ENCODE results near the gene BANK1.

BANK1 gene

DNA sequence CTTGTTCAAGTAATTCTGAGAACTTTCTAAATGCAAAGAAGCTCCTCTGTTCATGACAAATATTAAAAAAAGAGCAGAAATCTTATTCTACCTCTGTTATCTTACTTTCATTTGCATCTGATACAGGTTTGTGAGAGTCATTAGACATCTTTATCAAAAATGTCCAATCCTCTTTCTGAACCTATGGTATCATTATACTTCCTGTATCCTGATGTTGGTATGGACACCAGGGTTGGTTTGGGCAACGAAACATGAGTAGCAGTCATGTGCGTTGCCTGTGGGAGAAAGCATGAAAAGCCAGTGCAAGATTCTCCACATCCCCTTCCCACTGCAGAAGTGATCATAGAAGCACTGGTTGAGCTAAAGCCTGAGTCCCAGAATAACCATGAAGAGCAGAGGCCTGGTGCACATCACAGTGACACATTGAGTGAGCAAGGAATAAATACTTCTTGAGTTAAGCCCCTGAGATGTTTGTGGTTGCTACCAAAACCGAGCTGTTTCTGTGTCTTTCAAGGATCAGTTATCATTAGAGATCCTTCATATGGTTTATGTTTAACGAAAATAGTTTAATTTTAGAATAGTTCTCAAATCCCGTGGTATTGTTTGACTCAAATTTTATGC, 197.2 kb downstream of the BANK1 start:
- Mint-ChIP-seq H3K27me3 (no peaks in the 10 kb centered on the region), H3K4me1 (no peaks in the 10 kb centered on the region)
- ATAC-seq: no peak

DNA sequence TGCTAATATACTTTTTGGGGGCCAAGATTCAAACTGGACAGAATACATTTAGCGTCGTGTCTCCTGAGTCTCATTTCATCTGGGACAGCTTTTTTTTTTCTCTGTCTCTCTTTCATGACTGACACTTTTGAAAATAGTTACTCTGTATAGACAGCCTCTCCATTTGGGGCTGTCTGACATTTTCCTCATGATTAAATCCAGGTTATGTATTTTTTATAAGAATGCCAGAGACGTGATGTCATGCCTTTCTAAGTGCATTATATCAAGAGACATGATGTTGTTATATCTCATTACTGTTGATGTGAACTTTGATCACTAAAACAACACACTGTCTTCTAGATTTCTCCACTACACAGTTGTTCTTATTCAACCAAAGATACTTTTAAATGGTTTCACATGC, 199.0 kb downstream of the BANK1 start:
- Mint-ChIP-seq H3K27ac (no peak overlapping the region), H3K9me3 (peaks cover 0 to 5% of the 10 kb centered on the region in 2 donors), H3K27me3 (no peaks in the 10 kb centered on the region), H3K4me3 (no peak overlapping the region), H3K4me1 (no peaks in the 10 kb centered on the region)
- no peak for ATAC-seq
- DNase-seq: no peak

More for the DNA sequence above, 197.2 kb downstream of the BANK1 start:
- H3K27ac Mint-ChIP-seq: no peak overlapping the region
- DNase-seq: no peak
- peaks cover 0 to 5% of the 10 kb centered on the region in 2 donors for H3K9me3 Mint-ChIP-seq
- H3K4me3 Mint-ChIP-seq: no peak overlapping the region

DNA sequence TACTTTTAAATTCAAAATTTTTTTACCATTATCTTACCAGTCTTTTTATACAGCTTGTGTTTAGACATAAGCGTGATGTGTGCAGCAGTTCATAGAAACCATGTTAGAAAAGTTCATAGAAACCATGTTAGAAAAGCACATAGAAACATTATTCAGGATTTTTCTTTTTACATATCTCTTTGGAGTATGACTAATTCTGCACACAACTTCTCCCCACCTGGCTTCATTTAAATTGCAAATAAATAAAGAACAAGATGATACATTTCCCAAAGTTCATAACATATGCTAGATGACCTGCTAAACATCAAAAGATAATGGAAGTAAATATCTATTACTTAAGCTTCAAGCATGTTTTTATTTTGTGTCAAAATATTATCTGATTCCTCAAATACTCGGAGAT, 201.9 kb downstream of the BANK1 start:
- H3K4me1 Mint-ChIP-seq: no peaks in the 10 kb centered on the region
- H3K9me3 Mint-ChIP-seq: no peaks in the 10 kb centered on the region
- H3K4me3 Mint-ChIP-seq: no peak overlapping the region
- H3K27ac Mint-ChIP-seq: no peak overlapping the region
- DNase-seq (no peak), ATAC-seq (no peak)
- no peaks in the 10 kb centered on the region for H3K27me3 Mint-ChIP-seq

DNA sequence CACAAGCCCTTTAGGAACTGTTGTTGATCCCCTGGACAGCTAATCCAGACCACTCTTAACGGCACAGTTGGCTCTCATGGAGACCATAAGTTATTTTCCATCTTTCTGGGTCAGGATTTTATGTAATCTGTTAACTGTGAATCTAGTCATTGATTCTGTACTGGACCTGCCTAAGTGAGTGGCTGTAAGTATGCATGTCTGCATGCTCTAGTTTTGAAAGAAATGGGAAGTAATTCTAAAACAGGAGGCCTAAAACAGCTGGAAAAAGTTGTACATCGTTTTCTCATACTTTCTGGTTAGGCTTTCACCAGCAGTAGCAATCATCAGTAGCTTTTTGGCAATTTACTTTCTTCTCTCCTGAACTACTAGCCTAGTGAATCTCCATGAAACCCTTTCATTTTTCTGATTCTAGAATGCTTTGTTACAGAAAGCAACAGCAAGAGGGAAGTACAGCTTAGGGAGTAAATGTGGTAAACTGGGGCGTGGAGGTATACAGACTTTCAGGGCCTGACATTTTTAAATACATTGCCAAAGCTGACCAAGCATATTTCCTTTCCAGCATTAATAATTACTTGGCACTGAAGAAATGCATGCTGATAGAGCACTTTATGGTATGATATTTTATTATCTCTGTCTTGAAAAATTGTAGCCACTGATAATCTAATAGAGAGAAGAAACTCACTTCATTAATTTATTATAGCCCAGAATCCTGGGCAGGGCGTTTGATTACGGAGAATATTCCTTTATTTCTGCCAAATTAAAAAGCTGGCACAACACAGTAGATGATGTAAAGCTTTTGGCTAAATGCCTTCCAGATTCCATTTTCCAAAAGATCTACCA, 202.7 kb downstream of the BANK1 start:
- no peaks in the 10 kb centered on the region for H3K4me1 Mint-ChIP-seq
- no peak for DNase-seq
- no peak overlapping the region for H3K27ac Mint-ChIP-seq
- H3K9me3 Mint-ChIP-seq: no peaks in the 10 kb centered on the region
- no peak for ATAC-seq
- H3K27me3 Mint-ChIP-seq: no peaks in the 10 kb centered on the region
- no peak overlapping the region for H3K4me3 Mint-ChIP-seq

DNA sequence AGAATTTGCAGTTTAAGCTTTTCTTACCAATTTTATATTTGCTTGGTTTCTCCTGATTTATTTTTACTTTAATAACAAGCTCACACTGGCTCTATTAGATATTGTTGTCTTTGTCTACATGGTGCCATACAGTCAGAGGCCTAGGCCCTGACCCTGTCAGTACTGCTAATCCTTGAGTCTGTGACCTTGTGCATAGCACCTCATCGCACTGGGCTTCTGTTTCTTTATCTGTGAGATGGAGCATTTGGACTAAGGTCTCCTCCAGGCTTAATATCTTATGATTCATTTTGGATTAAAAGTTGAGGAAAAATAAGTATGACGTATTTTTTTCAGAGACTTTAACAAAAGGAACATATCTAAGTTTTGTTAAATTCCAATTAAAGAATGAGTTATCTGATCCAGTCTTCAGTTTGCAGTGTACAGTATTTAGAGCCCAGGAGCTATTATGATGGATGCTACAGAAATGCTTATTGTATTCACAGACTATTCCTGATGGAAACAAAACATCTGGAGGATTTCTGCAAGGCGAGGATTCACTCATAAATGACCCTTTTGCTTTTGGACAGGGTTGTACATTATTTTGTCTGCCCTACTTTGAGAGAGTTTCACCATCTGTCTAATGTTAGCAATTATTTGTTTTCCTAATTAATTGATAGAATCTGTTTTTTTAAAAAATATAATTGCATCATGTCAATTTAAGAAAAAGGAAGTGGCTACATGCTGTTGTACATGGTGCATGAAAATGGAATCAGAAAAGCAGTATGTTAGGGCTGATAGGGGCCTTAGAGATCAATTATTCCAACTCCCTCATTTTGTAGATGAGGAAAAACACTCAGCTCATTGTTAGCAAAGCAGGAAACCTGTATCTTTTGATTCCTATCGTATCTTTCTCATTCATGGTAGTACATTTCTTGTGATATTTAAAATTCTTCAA, 203.6 kb downstream of the BANK1 start:
- H3K4me3 Mint-ChIP-seq: no peak overlapping the region

DNA sequence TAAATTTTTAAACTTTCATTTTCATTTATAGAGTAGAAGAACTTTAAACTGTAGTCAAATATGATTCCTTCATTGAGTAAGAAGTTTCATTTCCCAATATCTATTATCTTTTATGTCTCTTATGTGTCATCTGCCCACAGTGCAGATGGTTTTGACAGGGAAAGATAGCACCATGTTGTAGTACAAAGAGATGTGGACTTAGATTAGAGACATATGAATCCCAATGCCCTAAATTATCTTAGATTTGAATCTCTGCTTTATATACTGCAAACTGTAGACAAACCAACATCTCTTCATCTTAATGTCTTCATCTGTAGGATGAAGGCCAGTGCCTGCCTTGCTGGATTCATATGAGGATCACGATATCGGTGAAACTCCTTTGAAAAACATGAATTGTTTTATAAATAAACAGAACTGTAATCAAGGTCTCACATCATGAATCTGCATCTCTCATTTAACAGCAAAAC, 217.5 kb downstream of the BANK1 start:
- Mint-ChIP-seq H3K9me3 (no peaks in the 10 kb centered on the region), H3K4me3 (no peak overlapping the region), H3K27me3 (no peaks in the 10 kb centered on the region), H3K27ac (no peak overlapping the region), H3K4me1 (no peaks in the 10 kb centered on the region)
- ATAC-seq (peak; percentile 96), DNase-seq (no peak)

More for the DNA sequence above, 203.6 kb downstream of the BANK1 start:
- no peak overlapping the region for H3K27ac Mint-ChIP-seq
- H3K27me3 Mint-ChIP-seq: no peaks in the 10 kb centered on the region
- no peaks in the 10 kb centered on the region for H3K9me3 Mint-ChIP-seq
- ATAC-seq: no peak
- DNase-seq: no peak
- H3K4me1 Mint-ChIP-seq: no peaks in the 10 kb centered on the region

DNA sequence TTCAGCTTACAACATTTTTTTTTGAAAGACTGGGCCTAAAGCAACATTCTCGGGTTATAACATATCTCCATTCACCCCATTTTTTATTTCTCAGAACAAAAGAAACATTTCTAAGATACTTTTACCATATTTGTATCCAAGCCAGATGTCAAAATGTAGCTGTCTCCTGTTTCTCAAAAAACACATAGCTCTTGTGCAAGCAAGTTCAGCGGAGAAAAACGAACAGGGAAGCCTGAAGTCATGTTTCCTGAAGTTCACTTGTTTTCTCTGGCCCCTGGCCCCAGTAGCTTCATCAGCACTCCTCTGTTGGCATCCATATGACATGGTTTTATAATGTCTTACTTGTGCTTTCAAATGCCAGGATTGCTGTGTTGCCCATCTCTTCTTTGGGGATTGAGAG, 218.2 kb downstream of the BANK1 start:
- Mint-ChIP-seq H3K4me3 (no peak overlapping the region), H3K4me1 (no peaks in the 10 kb centered on the region), H3K27me3 (no peaks in the 10 kb centered on the region), H3K9me3 (no peaks in the 10 kb centered on the region), H3K27ac (no peak overlapping the region)
- no peak for DNase-seq
- ATAC-seq: no peak

DNA sequence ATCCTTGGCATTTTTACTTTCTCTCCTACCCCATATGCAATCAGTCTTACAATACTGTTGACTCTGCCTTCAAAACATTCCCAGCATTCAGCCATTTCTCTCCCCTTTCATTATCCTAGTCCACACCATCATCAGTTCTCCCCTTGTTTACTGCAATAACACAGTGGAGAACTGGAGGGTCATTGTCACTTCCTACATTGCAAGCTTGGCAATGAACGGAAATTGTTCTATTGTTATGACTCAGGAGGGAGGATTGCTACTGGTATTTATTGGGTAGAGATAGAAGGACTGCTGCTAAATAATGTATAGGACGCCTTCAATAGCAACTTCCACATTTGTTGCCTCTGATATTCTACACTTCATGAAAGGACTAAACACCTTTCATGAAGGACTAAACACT, 231.8 kb downstream of the BANK1 start:
- Mint-ChIP-seq H3K27ac (no peak overlapping the region), H3K4me1 (no peaks in the 10 kb centered on the region), H3K27me3 (no peaks in the 10 kb centered on the region), H3K9me3 (no peaks in the 10 kb centered on the region), H3K4me3 (no peak overlapping the region)
- ATAC-seq: no peak
- no peak for DNase-seq

DNA sequence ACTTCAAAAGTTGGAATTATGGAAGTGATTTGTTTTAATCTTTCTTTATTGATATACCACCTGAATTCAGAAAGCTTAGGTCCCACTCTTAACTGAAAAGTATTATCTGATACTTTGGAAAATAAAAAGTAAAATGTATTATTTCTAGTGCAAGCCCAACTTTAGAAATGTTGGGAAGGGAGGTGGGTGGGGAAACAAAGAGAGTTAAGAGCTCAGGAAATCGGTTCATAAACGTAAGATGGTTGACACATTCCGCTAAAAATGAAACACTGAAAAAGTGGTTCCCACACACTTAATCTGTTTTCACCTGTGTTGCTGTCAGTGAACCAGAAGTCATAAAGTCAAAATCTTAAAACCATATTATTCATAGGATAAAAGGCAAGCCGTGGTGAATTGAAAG, 237.4 kb downstream of the BANK1 start:
- H3K4me1 Mint-ChIP-seq: no peaks in the 10 kb centered on the region

DNA sequence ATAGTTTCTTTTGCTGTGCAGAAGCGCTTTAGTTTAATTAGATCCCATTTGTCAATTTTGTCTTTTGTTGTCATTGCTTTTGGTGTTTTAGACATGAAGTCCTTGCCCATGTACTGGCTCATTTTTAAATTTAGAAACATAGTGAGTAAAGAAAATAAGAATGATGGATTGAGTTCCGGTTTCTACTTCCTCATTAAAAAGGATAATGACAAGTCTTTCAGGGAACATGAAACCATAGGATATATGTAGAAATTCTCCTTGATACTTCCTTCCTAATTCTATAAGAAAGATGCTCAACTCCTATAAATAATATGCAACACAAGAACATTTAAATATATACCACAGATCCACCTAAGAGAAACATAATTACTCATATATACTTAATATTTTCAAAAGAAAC, 240.9 kb downstream of the BANK1 start:
- no peaks in the 10 kb centered on the region for H3K9me3 Mint-ChIP-seq
- DNase-seq (no peak), ATAC-seq (no peak)
- no peaks in the 10 kb centered on the region for H3K4me1 Mint-ChIP-seq
- no peak overlapping the region for H3K4me3 Mint-ChIP-seq
- H3K27ac Mint-ChIP-seq: no peak overlapping the region
- no peaks in the 10 kb centered on the region for H3K27me3 Mint-ChIP-seq

More for the DNA sequence above, 237.4 kb downstream of the BANK1 start:
- no peaks in the 10 kb centered on the region for H3K27me3 Mint-ChIP-seq
- ATAC-seq (no peak), DNase-seq (no peak)
- no peaks in the 10 kb centered on the region for H3K9me3 Mint-ChIP-seq
- no peak overlapping the region for H3K27ac Mint-ChIP-seq
- H3K4me3 Mint-ChIP-seq: no peak overlapping the region

DNA sequence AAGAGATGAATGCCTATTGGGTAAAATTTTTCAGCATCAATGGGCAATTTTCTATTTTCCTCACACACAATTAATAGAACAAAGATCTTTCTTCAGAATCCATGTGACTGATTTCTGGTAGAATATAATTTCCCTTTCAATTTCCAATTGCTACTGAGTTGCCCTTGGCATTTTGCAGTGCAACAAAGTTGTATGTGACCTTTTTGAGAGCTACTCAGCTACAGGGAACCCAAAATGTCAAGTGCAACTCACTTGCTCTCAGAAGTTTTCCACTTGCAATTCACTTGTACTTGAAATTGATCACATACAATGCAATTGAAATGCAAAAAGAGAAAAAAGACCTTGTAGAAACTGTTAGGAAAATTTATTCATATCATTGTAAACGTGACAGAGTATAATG, 245.5 kb downstream of the BANK1 start:
- Mint-ChIP-seq H3K4me3 (no peak overlapping the region), H3K9me3 (no peaks in the 10 kb centered on the region), H3K27ac (no peak overlapping the region), H3K27me3 (no peaks in the 10 kb centered on the region), H3K4me1 (no peaks in the 10 kb centered on the region)
- no peak for ATAC-seq
- DNase-seq: no peak

DNA sequence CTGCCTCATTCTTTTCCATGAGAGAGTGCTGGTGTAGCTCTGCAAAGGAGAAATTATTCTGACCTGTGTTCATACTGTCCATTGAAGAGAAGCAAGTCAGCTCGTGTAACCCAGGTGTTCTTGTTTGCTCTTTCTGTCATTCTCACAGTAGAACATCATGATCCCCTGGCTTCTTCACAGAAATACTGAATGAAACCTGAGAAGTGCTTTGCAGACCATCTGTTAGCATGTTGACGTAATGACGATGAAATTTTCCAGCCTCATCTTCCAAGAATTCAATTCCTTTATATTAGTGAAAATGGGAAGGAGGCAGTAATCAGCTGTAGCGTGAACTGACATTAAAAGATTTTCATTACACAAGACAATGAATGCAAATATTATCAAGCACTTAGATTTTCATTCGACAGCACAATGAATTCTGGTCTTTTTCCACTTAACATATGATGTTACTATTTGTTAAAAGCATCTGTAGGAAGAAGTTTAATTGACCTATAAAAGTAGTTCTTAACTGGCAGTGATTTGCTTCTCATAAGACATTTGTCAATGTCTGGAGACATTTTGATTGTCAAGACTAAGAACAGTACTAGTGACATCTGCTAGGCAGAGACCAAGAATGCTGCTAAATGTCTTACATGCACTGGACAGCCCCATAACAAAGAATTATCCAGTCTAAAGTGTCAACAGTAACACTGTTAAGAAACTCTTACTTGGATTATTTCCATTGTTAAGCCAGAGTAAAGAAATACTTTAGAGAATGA, 246.3 kb downstream of the BANK1 start:
- ATAC-seq: no peak
- DNase-seq: no peak
- Mint-ChIP-seq H3K4me1 (no peaks in the 10 kb centered on the region), H3K27ac (no peak overlapping the region), H3K9me3 (no peaks in the 10 kb centered on the region), H3K27me3 (no peaks in the 10 kb centered on the region), H3K4me3 (no peak overlapping the region)

DNA sequence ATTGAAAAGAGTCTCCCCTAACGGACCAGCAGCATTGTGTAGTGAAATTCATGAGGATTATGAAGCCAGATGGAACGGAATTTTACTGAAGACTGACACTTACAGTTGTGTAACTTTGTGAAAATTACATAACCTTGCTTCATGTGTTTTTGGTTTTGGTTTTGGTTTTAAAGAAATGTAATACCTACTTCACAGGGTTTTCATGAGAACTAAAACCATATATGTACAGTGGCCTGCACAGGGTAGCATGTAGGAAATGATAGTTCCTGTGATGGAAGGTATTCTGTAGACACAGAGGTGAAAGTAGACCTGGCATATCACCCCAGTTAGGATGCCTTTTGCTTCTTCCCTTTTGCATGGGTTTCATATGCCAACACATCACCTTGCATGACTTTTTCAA, 247.0 kb downstream of the BANK1 start:
- H3K27ac Mint-ChIP-seq: peak overlapping the region in 1 of 2 donors; percentile 63
- no peaks in the 10 kb centered on the region for H3K4me1 Mint-ChIP-seq
- H3K9me3 Mint-ChIP-seq: no peaks in the 10 kb centered on the region
- no peak for ATAC-seq
- no peak overlapping the region for H3K4me3 Mint-ChIP-seq
- no peaks in the 10 kb centered on the region for H3K27me3 Mint-ChIP-seq
- DNase-seq: no peak

DNA sequence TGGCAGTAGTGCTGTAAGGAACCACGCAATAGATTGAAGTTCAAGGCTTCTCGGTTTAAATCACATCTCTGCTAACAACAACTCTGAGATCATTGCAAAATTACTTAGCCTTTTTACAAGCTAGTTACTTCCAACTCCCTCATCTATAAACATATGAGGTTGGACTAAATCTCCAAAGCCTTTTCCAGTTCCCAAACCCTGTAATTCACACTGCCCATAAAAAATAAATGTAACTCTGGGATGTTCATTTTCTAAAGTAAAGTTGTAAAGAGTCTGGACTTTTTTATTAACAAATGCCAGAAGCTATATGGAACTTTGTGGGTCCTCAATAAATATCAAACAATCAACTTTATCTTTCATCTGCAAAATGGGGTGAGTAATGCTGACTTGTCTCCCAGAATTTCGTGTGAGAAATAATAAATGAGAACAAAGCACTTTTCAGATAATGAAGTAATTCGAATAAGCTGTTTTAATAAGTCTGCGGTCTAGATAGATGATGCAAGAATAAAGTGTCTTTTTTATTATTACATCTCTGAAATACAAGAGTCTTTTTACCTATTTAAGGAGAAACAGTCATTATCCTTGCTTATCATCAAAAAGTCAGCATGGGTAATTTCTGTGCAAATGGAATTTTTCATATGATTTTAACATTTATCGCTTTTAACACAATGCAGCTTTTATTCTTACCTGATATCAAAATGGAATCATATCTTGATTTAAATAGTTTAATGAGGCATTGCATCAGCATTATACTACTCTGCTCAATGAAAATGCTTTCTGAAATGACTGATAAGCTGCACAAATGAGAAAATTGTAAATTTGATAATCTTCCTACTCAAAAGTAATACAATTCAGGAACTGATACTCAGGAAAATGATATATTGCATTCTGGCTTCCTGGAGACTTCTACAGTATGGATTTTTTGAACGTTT, 252.6 kb downstream of the BANK1 start:
- Mint-ChIP-seq H3K4me1 (no peaks in the 10 kb centered on the region), H3K27ac (no peak overlapping the region), H3K4me3 (no peak overlapping the region), H3K27me3 (no peaks in the 10 kb centered on the region), H3K9me3 (no peaks in the 10 kb centered on the region)
- no peak for DNase-seq
- no peak for ATAC-seq
